SK-N-MC (cell line): Measurements from ENCODE around the gene SEPTIN11.

Experiments
- DNase-seq: peaks from one replicate; pipeline ENCODE4 v3.0.0-alpha.2; 2011; ENCODE audit warnings: low read depth, low spot score
- H3K27ac ChIP-seq: fragments of 200-600 bp; sonication (generic); 2 replicates; pipeline ENCODE4 v1.5.1; 2016; ENCODE audit warnings: mixed run types
- H3K36me3 ChIP-seq: fragments of 200-600 bp; sonication (generic); 2 replicates; pipeline ENCODE4 v1.6.1; 2017; ENCODE audit warnings: antibody characterized with exemption, low read length, mixed read lengths; ENCODE audit not compliant: insufficient read depth
- H3K4me3 ChIP-seq: fragments of 200-600 bp; sonication (generic); 2 replicates; pipeline ENCODE4 v1.5.1; 2016
- H3K9ac ChIP-seq: fragments of 200-600 bp; sonication (generic); 2 replicates; pipeline ENCODE4 v1.8.0; 2017; ENCODE audit warnings: mixed run types, mixed read lengths; ENCODE audit not compliant: insufficient read length
- H3K9me3 ChIP-seq: fragments of 200-600 bp; sonication (generic); 2 replicates; pipeline ENCODE4 v1.6.1; 2017; ENCODE audit warnings: low read depth, mild to moderate bottlenecking, antibody characterized with exemption, low read length, moderate library complexity, mixed read lengths
- EZH2 ChIP-seq: fragments of 200-600 bp; sonication (generic); IDR thresholded peaks from one replicate; pipeline ENCODE4 v1.6.1; 2017; ENCODE audit warnings: antibody characterized with exemption
- FOXP2 ChIP-seq: optimal IDR thresholded peaks from 2 replicates; pipeline ENCODE3; 2011; ENCODE audit warnings: mild to moderate bottlenecking, moderate library complexity; ENCODE audit not compliant: insufficient read depth; ENCODE audit errors: extremely low read length, control extremely low read depth
- POLR2AphosphoS5 ChIP-seq: IDR thresholded peaks from 2 replicates; pipeline ENCODE4 v1.6.1; 2012; ENCODE audit warnings: mild to moderate bottlenecking, low read depth, low read length, borderline replicate concordance

SEPTIN11 gene

GRCh38 chr4:76930685-76931084 is 18.9 kb upstream of the SEPTIN11 start:
- Histone ChIP-seq H3K9ac (no peak overlapping the region), H3K9me3 (no peaks in the 10 kb centered on the region), H3K4me3 (no peak overlapping the region), H3K36me3 (no peaks in the 10 kb centered on the region), H3K27ac (no peak overlapping the region)
- no peak for TF ChIP-seq EZH2
- TF ChIP-seq FOXP2: no peak
- TF ChIP-seq POLR2AphosphoS5: no peak
- DNase-seq: no peak

- Histone ChIP-seq H3K9ac (no peak overlapping the region), H3K9me3 (no peaks in the 10 kb centered on the region), H3K4me3 (no peak overlapping the region), H3K27ac (no peak overlapping the region), H3K36me3 (no peaks in the 10 kb centered on the region)
- TF ChIP-seq FOXP2: no peak
- no peak for TF ChIP-seq POLR2AphosphoS5
- TF ChIP-seq EZH2: no peak
- no peak for DNase-seq
These were observed 18.5 kb upstream of the SEPTIN11 start for GRCh38 chr4:76931087-76931486.

GRCh38 chr4:76931576-76932276 is 17.8 kb upstream of the SEPTIN11 start:
- Histone ChIP-seq H3K36me3 (no peaks in the 10 kb centered on the region), H3K27ac (no peak overlapping the region), H3K9ac (no peak overlapping the region), H3K9me3 (no peaks in the 10 kb centered on the region), H3K4me3 (no peak overlapping the region)
- DNase-seq: no peak
- TF ChIP-seq EZH2 (no peak), FOXP2 (no peak), POLR2AphosphoS5 (no peak)

- Histone ChIP-seq H3K9me3 (no peaks in the 10 kb centered on the region), H3K36me3 (no peaks in the 10 kb centered on the region), H3K9ac (no peak overlapping the region), H3K4me3 (no peak overlapping the region), H3K27ac (no peak overlapping the region)
- TF ChIP-seq FOXP2 (no peak), EZH2 (no peak), POLR2AphosphoS5 (no peak)
- DNase-seq: no peak
These were observed 10.4 kb upstream of the SEPTIN11 start for GRCh38 chr4:76939184-76939583.

- no peak for TF ChIP-seq POLR2AphosphoS5
- TF ChIP-seq FOXP2: no peak
- no peak for TF ChIP-seq EZH2
- DNase-seq: no peak
- Histone ChIP-seq H3K27ac (no peak overlapping the region), H3K36me3 (no peaks in the 10 kb centered on the region), H3K9me3 (no peaks in the 10 kb centered on the region), H3K9ac (no peak overlapping the region), H3K4me3 (no peak overlapping the region)
These were observed 6.4 kb upstream of the SEPTIN11 start for GRCh38 chr4:76943129-76943620.

- H3K36me3 ChIP-seq: no peaks in the 10 kb centered on the region
- no peak overlapping the region for H3K27ac ChIP-seq
- no peaks in the 10 kb centered on the region for H3K9me3 ChIP-seq
- no peak for DNase-seq
- no peak for TF ChIP-seq EZH2
- no peak for TF ChIP-seq FOXP2
- no peak for TF ChIP-seq POLR2AphosphoS5
- H3K4me3 ChIP-seq: no peak overlapping the region
- H3K9ac ChIP-seq: no peak overlapping the region
These were observed 5.8 kb upstream of the SEPTIN11 start for GRCh38 chr4:76943790-76944189.

GRCh38 chr4:76947369-76947768 is 2.2 kb upstream of the SEPTIN11 start:
- Histone ChIP-seq H3K36me3 (no peaks in the 10 kb centered on the region), H3K4me3 (no peak overlapping the region), H3K9me3 (no peaks in the 10 kb centered on the region), H3K9ac (no peak overlapping the region), H3K27ac (no peak overlapping the region)
- DNase-seq: no peak
- no peak for TF ChIP-seq FOXP2
- TF ChIP-seq EZH2: no peak
- no peak for TF ChIP-seq POLR2AphosphoS5

- Histone ChIP-seq H3K27ac (no peak overlapping the region), H3K9me3 (no peaks in the 10 kb centered on the region), H3K36me3 (no peaks in the 10 kb centered on the region), H3K9ac (peak overlapping the region; percentile 70), H3K4me3 (peak overlapping the region; percentile 86)
- no peak for DNase-seq
- TF ChIP-seq FOXP2 (no peak), EZH2 (no peak), POLR2AphosphoS5 (no peak)
These were observed 893 bp upstream of the SEPTIN11 start for GRCh38 chr4:76948443-76949275.
